ENCODE results near the gene CDCP1.

DNA sequence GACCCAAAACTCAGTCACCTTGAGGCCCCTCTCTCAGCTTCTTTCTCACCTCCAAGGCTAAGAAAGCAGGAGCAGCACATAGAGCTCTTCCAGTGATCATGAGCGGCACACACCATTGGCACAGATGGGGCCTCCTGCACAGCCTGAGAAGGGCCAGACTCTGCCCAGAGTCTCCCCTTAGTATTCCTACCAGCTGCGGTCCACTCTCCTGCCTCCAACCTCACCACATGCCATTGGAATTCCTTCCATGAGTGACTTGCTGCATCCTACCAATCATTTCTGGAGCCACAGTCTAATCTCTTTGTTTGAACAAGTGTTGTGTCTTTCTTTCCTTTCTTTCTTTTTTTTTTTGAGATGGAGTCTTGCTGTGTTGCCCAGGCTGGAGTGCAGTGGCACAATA lies 39.3 kb downstream of the CDCP1 start:
- TF ChIP-seq, protein P1, sequence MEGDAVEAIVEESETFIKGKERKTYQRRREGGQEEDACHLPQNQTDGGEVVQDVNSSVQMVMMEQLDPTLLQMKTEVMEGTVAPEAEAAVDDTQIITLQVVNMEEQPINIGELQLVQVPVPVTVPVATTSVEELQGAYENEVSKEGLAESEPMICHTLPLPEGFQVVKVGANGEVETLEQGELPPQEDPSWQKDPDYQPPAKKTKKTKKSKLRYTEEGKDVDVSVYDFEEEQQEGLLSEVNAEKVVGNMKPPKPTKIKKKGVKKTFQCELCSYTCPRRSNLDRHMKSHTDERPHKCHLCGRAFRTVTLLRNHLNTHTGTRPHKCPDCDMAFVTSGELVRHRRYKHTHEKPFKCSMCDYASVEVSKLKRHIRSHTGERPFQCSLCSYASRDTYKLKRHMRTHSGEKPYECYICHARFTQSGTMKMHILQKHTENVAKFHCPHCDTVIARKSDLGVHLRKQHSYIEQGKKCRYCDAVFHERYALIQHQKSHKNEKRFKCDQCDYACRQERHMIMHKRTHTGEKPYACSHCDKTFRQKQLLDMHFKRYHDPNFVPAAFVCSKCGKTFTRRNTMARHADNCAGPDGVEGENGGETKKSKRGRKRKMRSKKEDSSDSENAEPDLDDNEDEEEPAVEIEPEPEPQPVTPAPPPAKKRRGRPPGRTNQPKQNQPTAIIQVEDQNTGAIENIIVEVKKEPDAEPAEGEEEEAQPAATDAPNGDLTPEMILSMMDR (conservative IDR thresholded peaks at IDR 0.05), result no peak
- TF ChIP-seq EZH2 (IDR thresholded peaks at IDR 0.05; ENCODE audit: low read depth), result no peak

All from PC-9 (cell line).